RWPE2 (cell line): Measurements from ENCODE around the gene RFC4.
"Not testable (repeated sequence)": the region's sequence is repeated elsewhere in the genome, so short reads cannot be mapped to it uniquely, and the experiment has no call there.

Source experiments
- ATAC-seq: fragments of 200-7000 bp; cut with Tn5 transposase; 3 replicates; pipeline ENCODE4 v1.9.1; 2021; ENCODE audit warnings: low read depth
- DNase-seq: peaks from one replicate; pipeline ENCODE4 v3.0.0-alpha.2; 2020; ENCODE audit warnings: low spot score
- H3K27ac ChIP-seq: fragments of 450-650 bp; 2 replicates; pipeline ENCODE4 v1.5.1; 2017; ENCODE audit warnings: mild to moderate bottlenecking; ENCODE audit not compliant: poor library complexity, severe bottlenecking
- H3K27me3 ChIP-seq: fragments of 250-450 bp; sonication (Bioruptor Pico); 2 replicates; pipeline ENCODE4 v1.5.1; 2021; ENCODE audit warnings: mild to moderate bottlenecking, moderate library complexity; ENCODE audit not compliant: insufficient read depth, poor library complexity, severe bottlenecking
- H3K36me3 ChIP-seq: fragments of 250-450 bp; sonication (Bioruptor Pico); 2 replicates; pipeline ENCODE4 v1.5.1; 2020; ENCODE audit warnings: low read depth, mild to moderate bottlenecking, moderate library complexity
- H3K4me1 ChIP-seq: fragments of 250-450 bp; sonication (Bioruptor Pico); 2 replicates; pipeline ENCODE4 v1.5.1; 2021; ENCODE audit warnings: mild to moderate bottlenecking, moderate library complexity; ENCODE audit not compliant: insufficient read depth, poor library complexity, severe bottlenecking
- H3K4me3 ChIP-seq: fragments of 250-450 bp; sonication (Bioruptor Pico); 2 replicates; pipeline ENCODE4 v1.5.1; 2021; ENCODE audit warnings: mild to moderate bottlenecking, moderate library complexity; ENCODE audit not compliant: severe bottlenecking
- H3K9me3 ChIP-seq: fragments of 250-450 bp; sonication (Bioruptor Pico); 2 replicates; pipeline ENCODE4 v1.5.1; 2021; ENCODE audit warnings: mild to moderate bottlenecking, moderate library complexity; ENCODE audit not compliant: severe bottlenecking
- CTCF ChIP-seq: fragments of 450-650 bp; IDR thresholded peaks from one replicate; pipeline ENCODE4 v1.5.1; 2017; ENCODE audit warnings: mild to moderate bottlenecking, moderate library complexity; ENCODE audit not compliant: poor library complexity, severe bottlenecking

Gene RFC4

GRCh38 chr3:186818956-186819355 is 12.7 kb upstream of the RFC4 start:
- ATAC-seq (no peak), DNase-seq (no peak)

GRCh38 chr3:186818516-186818915 is 12.2 kb upstream of the RFC4 start:
- DNase-seq (no peak), ATAC-seq (no peak)
- peaks cover 11% of the 10 kb centered on the region for H3K4me1 ChIP-seq
- no peaks in the 10 kb centered on the region for H3K9me3 ChIP-seq
- no peak overlapping the region for H3K27ac ChIP-seq
- H3K4me3 ChIP-seq, result no peak overlapping the region
- no peaks in the 10 kb centered on the region for H3K36me3 ChIP-seq
- no peaks in the 10 kb centered on the region for H3K27me3 ChIP-seq
- no peak for TF ChIP-seq CTCF

More at GRCh38 chr3:186818956-186819355, 12.7 kb upstream of the RFC4 start:
- Histone ChIP-seq H3K9me3 (no peaks in the 10 kb centered on the region), H3K4me1 (peaks cover 11% of the 10 kb centered on the region), H3K4me3 (no peak overlapping the region), H3K27ac (no peak overlapping the region), H3K36me3 (no peaks in the 10 kb centered on the region), H3K27me3 (no peaks in the 10 kb centered on the region)
- TF ChIP-seq CTCF, result no peak

- no peaks in the 10 kb centered on the region for H3K9me3 ChIP-seq
- peak; percentile 78 for ATAC-seq
- H3K4me3 ChIP-seq, result no peak overlapping the region
- no peak for DNase-seq
- H3K27ac ChIP-seq, result no peak overlapping the region
- TF ChIP-seq CTCF, result no peak
- H3K4me1 ChIP-seq, result peaks cover 5% of the 10 kb centered on the region
- no peaks in the 10 kb centered on the region for H3K27me3 ChIP-seq
- no peaks in the 10 kb centered on the region for H3K36me3 ChIP-seq
These were observed 9.2 kb upstream of the RFC4 start for GRCh38 chr3:186815435-186815834.

GRCh38 chr3:186814100-186814499 is 7.8 kb upstream of the RFC4 start:
- TF ChIP-seq CTCF, result no peak
- Histone ChIP-seq H3K4me3 (no peak overlapping the region), H3K27me3 (no peaks in the 10 kb centered on the region), H3K4me1 (peaks cover 5% of the 10 kb centered on the region), H3K9me3 (no peaks in the 10 kb centered on the region), H3K27ac (no peak overlapping the region), H3K36me3 (no peaks in the 10 kb centered on the region)
- DNase-seq (no peak), ATAC-seq (no peak)

- not testable (repeated sequence) for H3K9me3 ChIP-seq, H3K27me3 ChIP-seq, H3K27ac ChIP-seq, H3K4me3 ChIP-seq, ATAC-seq, H3K36me3 ChIP-seq, H3K4me1 ChIP-seq, DNase-seq
These were observed 5.0 kb upstream of the RFC4 start for GRCh38 chr3:186811313-186811712.
